NCI-H128 (cell line): Measurements from ENCODE around the gene IZUMO1R.
"Not testable (repeated sequence)": the region's sequence is repeated elsewhere in the genome, so short reads cannot be mapped to it uniquely, and the experiment has no call there.

Experiments used
- DNase-seq: peaks from one replicate; lab custom pipeline; 2025; ENCODE audit not compliant: unreplicated experiment; lab: John Stamatoyannopoulos, UW

Gene IZUMO1R

DNA sequence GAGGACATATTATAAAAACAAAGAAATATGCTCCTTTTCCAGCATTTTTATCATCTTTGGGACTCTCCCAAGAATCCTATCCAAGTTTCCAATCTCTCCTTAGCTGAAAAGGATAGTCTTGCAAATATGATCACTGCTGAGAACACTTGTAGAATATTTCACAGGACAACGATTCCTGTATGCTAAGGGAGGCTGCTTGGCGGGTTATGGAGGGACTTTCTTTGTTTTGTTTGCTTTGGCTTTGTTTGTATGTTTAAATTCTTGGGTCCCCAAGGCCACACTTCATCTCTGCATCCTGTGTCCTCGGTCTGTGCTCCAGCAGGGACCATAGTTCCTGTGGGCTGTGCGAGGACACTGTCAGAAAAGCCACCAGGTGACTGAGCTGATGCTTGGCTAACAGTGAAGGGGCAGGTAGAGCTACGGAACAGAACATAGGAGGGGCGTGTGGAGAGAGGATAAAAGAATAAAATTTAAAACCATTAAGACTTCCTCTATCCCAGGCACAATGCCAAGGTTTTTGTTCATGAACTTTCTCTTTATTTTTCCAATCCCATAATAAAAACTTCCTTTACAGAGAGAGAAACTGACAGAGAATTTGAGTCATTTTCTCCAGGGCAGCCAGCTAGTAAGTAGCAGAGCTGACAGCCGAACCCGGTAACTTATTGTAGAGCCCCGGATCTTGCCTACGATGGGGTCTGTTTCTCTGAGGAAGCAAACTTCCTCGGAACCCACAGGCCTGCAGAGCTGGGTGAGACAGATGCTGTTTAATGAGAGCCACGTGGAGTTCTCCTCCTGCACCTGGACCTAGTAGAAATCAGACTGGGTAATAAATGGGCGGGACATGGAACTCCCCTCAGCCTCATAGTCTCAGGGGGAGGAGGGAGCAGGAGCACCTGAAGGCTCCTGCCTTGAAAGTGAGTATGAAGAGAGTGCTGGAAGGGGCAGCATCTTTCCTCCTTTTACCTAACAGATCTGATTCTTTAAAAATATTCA, at the start of gene IZUMO1R:
TSS of gene IZUMO1R (plus strand) at position 615 of the 993 bp plus-strand sequence. CDS start 1,057 bp downstream, outside the sequence.
- DNase-seq: no peak

DNA sequence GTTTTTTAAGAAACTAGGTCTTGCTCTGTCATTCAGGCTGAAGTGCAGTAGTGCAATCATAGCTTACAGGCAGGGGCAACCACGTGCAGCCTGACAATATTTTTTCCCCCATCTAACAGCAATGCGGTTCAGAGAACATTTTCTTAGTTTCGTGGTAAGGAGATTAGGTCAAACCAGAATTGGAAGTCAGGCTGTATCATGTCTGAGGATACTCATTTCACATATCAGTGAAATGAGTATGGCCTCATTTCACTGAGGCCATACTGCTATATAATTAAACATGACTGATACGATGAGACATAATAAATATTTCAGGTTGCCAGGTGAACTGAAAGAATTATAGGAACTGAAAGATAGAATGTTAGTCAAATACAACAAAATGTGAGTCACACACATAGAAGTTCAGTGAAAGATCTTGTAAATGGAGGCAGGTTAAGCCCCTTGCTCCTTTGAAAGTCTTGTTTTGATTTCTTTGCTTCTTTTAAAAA, 32.5 kb upstream of the IZUMO1R start:
- no peak for DNase-seq

DNA sequence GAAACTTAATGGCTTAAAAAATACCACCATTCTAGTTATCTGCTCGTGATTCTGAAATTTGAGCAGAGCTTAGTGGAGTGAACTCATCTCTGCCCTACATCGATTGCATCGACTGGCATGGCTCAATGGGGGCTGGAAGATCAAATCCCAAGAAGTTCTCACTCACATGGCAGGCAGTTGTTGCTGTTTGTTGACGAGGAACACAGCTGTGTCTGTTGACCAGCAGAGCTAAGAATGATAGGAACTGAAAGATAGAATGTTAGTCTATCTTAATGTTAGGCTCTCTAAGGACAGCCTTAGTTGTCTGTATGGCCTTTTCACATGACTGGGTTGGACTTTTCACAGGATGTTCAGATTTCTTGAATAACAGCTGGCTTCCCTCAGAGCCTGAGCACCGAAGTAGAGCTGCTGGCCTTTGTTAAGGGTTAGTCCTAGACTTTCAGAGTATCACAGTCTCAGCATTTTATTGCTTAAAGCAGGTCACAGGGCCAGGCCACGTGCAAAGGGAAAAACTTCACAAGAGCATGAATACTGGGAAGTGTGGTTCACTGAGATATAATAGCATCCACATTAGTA, 31.6 kb upstream of the IZUMO1R start:
- DNase-seq: no peak

DNA sequence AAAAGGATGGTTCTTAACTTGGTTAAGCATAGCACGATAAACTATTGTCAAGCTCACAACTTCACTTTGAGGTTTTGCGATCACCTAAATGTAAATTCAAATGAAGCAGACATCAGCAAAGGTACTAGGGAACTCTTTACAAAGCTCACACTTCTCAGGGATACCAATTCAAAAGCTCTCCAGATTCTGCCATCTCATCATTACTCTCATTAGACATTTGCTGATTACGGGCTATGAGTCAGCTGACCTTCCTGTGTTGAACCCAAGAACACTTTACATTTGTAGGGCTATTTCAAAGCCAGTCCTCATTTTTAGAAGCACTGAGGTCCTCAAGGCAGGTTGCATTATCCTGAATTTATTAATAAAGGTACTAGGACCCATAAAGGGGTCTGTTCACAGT, 28.4 kb upstream of the IZUMO1R start:
- no peak for DNase-seq

DNA sequence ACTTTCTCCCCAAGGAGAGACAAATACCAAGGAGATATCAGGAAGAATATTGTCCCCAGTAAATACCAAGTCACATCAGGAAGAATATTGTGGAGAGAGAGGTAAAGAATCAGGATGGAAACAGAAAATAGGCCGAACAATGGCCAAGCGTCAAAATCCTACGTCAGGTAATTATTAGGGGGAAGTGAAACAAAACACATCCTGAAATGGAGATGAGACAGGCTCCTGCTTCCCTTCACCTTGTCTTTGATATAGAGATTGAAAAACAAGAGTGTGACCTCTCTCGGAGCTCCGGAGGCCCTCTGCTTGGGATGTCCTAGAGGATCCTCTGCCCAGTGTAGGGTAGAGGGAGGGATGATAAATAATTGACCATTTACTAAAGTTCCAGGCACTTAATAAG, 27.4 kb upstream of the IZUMO1R start:
- no peak for DNase-seq

DNA sequence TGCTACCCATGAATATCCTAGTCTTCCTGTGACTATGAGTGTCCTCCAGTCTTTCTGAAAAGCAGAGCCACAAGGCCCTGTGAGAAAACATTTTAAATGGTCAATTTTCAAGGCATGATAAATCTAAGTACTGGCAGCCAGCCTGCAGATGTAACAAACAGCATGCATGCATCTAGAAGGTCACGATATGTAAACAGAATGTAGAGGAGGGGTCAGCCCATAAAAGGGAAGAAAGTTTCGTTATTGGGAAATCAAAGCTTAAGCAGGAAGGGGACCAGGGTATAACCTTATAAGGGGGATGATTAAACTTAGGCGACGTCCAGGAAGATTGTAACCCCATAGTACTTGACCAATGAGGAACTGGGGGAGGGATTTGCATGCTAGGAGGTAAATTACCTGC, 26.2 kb upstream of the IZUMO1R start:
- not testable (repeated sequence) for DNase-seq

DNA sequence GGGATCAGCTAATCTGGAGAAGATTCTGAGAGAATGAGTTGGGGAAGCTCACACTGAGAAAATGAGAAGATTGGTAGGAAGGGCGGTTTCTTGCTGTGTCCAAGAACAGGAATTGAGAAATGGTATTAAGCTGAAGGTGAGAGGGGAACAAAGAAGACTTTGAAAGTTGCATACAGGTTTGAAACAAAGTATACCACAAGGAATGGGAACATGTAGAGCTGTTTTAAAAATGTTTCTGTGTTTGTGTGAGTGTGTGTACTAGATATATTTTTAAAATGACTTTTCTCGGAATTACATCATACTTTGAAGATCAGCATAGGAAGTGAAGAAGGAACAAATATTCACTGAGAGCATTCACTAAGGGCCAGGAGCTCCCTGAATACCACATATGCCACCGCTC, 24.4 kb upstream of the IZUMO1R start:
- no peak for DNase-seq

DNA sequence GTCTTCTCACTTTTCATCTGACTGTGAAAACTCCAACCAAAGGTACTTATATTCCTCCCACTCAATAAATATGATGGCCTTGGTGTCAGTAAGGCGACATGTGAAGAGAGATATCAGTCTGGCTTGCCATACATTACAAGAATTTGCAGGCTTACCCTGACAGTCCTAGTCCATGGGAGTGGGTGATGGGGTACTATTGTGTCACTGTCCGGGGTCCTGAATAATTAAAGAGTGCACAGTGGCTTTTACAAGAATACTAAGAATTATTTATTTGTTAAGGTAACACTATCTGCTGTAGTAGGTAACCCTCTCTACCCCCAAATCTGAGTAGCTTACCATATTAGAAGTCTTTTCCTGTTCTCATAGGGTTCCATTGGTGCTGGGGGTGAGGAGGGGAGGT, 23.1 kb upstream of the IZUMO1R start:
- DNase-seq: no peak

DNA sequence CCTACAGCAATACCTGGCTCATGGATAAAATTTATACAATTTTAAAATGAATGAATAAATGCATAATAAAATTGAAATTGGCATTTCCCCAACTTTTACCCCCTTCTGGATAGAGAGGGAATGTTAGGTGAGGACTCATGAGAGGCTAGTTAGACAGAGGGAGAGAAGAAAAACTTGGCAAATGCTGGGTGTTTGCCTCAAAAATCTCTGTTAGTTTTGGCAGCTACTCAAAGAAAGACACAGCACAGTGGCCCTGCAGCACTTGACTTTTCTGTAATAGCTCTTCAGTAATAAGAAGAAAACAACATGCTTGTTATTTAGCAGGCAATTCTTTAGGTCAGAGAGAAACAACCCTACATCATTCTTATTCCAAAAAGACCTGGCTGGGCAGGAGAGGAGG, 20.7 kb upstream of the IZUMO1R start:
- no peak for DNase-seq

DNA sequence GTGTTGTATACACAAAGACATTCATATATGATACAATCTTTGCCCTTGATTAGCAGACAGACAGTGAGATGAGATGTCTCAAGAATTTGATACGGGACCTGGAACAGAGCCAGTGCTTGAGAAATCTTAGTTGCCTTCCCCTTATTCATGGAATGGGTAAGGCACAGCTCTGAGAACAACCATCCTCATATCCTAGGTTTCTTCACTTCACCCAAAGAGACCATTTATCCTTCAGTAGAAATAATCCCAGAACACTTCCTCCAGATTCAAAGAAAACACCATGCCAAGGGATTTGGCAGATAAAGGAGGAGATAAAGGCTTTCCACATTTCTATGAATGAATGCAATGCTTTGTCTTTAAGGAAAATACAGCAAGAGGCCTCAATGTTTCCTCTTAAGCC, 8.8 kb upstream of the IZUMO1R start:
- DNase-seq: no peak

DNA sequence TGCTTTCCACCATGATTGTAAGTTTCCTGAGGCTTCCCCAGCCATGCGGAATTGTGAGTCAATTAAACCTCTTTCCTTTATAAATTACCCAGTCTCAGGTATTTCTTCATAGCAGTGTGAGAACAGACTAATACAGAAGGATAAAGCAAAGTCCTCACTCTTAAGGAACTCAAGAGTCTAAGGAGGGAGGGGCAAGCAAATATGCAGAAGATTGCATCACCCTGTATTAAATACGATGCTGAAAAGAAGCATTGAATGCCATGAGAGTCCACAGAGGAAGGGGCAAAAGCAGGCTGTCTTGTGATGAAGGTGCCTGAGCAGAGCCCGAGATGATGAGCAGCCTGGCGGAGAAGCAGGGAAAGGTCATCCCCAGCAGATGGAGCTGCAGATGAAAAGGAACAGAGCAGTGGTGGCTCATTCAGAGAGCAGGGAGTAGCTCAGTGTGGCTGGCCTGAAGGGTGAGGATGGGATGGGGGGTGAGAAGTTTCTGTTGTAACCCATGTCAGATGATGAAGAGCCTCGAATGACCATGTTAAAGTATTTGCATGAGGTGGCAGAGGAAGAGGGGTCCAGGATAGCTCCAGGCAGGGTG, 6.3 kb upstream of the IZUMO1R start:
- no peak for DNase-seq

DNA sequence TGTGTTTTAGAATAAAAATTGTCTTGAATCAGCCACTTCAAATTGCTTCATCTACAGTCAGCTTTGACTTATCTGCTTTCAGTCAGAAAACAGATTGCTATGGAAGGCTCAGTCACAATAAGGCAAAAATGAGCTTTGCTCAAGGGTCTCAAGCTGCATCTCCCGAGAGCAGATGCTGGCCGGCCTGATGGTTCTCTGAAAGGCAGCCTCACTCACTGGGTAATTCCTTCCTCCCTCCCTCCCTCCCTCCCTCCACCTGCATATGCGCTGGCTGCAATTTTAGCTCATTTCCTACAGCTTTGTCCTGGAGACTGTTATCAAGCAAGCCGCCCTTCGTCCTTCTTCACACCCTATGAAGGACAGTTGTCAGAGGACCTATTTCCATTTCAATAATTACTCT, 1.6 kb upstream of the IZUMO1R start:
- DNase-seq: no peak

DNA sequence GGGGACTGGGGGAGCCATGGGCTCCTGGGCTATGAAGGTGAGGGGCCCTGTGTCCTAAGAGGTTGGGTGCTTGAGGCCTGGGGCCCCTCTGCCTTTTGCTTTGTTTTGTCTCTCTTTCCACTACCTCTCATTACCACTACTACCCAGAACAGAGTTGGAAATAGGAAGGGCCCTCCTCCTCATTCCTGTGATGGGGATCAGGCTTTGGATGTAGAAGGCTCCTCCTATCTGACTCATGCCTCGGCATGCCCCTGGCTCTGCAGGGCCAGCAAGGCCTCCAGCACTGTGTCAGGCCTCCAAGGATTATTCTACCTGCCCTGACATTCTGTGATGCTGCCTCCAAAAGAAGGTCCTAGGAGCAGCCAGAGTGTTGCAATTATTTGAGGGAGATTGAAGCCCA, 766 bp downstream of the IZUMO1R start:
- no peak for DNase-seq

DNA sequence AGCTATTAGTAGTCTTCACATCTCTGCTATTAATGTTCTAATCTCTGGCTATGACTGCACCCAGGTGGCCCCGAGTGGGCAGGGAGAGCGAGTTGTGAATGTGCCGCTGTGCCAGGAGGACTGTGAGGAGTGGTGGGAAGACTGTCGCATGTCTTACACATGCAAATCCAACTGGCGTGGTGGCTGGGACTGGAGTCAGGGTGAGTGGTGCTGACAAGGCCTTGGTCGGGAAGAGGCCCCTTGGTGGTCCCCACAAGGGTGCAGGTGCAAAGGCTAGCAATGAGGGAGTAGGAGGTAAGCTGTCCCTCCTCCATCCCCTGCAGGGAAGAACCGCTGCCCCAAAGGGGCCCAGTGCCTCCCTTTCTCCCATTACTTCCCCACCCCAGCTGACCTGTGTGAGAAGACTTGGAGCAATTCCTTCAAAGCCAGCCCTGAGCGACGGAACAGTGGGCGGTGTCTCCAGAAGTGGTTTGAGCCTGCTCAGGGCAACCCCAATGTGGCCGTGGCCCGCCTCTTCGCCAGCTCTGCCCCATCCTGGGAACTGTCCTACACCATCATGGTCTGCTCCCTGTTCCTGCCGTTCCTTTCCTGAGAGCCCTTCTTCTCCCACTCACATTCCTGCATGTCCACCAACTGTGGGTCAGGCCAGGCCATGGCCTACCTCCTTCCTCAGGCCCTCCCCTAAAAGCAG, 2.9 kb downstream of the IZUMO1R start:
- DNase-seq: no peak

DNA sequence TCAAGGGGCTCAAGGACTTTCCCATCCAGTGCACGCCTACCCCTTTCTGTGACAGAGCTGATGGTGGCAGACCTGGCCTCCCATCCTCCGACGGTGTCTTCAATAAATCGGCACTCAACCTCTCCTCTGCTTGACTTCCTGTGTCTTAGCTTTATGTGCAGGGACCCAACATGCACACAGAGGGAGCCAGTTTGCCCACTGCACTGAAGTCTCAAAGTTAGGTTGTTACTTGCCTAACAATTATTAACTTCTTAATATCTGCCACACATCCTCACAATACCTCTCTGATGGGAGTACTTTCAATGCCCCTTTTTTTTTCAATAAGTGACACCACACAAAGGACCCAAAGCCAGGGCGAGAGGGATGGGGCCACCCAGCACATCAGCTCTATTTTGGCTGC, 3.6 kb downstream of the IZUMO1R start:
- no peak for DNase-seq

DNA sequence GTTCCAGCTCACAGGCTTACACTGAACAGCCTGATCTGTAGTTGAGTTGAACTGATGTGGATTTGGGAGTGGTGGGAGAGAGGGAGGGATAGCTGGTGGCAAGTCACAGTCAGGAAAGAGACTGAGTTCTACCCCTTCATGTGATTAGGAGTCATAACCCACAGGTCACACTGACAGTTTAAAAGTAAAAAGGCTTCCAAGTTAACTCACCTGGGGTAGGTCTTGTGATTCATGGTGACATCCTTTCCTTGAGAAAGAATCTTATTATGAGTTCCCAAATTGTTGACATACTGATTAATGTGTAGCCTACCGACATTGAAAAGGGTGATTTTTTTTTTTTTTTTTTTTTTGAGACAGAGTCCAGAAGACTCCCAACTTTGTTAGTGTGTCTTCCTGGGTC, 5.4 kb downstream of the IZUMO1R start:
- no peak for DNase-seq

DNA sequence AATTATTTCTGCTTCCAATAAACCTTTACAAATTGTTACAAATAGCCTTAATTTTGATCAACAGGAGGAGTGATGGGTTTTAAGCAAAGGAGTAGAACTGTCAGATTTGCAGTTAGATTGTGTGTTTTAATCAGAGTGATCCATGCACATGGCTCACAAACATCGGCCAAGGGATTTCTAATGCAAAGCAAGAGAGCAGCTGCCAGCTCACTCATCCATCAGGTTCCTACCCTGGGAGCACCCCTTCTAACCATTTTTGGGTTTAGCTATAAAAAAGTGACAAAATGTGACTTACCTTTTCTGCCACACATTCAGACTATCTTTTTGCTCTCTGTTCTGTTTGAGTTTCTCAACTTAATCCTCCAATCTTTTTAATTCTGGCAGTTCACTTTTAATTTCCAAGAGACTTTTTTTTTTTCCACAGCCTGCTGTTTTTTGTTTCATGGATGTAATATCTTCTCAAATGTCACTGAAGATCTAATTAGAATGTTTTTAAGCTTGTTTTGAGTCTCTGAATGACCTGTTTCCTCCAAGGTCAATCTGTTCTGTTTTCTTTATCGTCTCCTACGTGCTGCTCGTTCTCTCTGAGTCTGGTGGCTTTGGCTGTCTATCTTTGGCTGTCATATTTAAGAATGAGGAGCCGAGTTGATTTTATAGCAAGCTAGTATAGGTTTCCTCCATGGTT, 6.0 kb downstream of the IZUMO1R start:
- no peak for DNase-seq

DNA sequence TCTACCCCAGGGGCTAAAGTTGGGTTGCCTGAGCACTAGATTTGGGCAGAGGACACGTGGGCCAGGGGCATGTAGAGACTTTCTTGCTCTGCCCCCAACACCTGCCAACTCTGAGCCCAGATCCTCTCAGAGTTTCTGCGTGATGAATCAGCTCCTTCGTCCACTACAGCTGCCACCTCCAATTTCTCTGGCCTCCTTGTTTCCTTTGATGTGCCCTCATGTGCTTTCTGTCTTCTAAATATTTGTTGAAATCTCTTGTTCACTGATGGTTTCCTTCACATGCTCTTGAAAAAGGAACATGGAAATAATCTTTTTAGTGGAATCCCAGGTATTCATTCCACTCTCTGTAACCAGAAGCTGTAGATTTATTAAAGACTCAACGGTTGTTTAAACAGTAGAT, 8.0 kb downstream of the IZUMO1R start:
- no peak for DNase-seq

DNA sequence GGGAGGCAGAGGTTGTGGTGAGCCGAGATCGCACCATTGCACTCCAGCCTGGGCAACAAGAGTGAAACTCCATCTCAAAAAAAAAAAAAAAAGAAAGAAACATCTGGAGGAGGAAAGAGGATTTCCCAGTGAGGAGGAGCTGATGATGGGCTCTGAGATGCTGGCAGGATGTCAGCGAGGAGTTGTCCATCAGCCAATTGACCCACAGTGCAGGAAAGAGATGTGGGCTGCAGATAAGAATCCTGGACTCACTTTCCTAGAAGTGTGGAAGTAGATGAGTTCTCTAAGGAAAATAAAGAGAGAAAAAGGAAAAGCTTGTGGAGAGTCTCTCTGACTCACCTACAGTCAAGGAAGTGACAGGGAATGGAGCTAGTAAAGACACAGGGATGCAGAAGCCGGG, 9.7 kb downstream of the IZUMO1R start:
- no peak for DNase-seq

DNA sequence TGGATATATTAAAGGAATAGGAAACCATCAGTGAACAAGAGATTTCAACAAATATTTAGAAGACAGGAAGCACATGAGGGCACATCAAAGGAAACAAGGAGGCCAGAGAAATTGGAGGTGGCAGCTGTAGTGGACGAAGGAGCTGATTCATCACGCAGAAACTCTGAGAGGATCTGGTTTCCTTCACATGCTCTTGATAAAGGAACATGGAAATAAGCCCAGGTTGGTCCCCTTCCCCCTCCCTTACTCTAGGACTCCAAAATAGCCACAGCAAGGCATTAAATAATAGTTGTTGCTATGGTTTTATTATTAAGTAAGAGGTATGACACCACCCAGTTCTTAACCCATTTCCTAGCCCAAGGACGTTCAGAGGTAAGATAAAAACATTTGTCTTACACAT, 11.3 kb downstream of the IZUMO1R start:
- no peak for DNase-seq

DNA sequence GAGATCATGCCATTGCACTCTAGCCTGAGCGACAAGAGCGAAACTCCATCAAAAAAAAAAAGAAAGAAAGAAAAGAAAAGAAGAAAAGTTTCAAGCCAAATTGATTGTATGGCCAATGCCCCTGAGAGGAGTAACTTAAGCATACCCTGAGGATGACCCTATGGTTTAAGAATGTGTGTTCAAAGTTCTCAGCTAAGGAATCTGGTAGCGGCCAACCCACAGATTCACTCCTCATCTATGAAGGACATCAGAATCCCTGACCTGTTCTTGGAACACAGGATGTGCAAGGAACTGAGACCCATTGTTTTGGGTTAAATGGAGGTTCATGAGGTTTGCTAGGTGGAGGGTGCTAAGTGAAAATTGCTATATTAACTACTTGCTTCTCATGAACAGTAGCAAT, 18.1 kb downstream of the IZUMO1R start:
- DNase-seq: no peak
